Hair follicle dermal papilla cell (primary cell): ENCODE data around the gene KIAA0586. TPM values are rescaled to one million over a fixed set of nuclear protein-coding genes. Genes with fewer than 3 reads are reported as not detected.

Source experiments
- small RNA-seq: library from RNA; depleted of rRNA; stranded (forward); fragments of <200 nt; gene quantifications from one replicate; pipeline ENCODE3, GENCODE V24; 2012
- total RNA-seq: library from RNA; depleted of rRNA; stranded (reverse); fragments of >200 nt; gene quantifications from 2 replicates; pipeline ENCODE4 v1.2.3, GENCODE V29; 2012

The KIAA0586 gene
- 17.0 and 17.7 TPM in 2 replicates for total RNA-seq

GRCh38 chr14:58427281-58428117 lies at the start of gene KIAA0586, which contains the start of gene TIMM9:
Gene KIAA0586 (plus strand): TSS chr14:58427719. CDS start chr14:58428265, 546 bp downstream.
Gene TIMM9 (minus strand): TSS chr14:58427531. CDS start chr14:58411945, 15,586 bp downstream.

GRCh38 chr14:58395812-58396788 lies 31.4 kb upstream of the KIAA0586 start, which contains the start of gene TOMM20L:
Gene TOMM20L (plus strand): TSS chr14:58395930. CDS start chr14:58395958, 28 bp downstream.

Small RNA genes within 50 kb of the gene (small RNA-seq; reads per million reads assigned to genes)
- not detected for gene HSBP1P1
- not detected for gene RF00019

Other genes starting within 250 kb of the KIAA0586 start
- 52.6 and 66.5 TPM in 2 replicates for gene ACTR10, start 227.6 kb upstream of the KIAA0586 start, total RNA-seq
- gene PSMA3, start 182.9 kb upstream of the KIAA0586 start, total RNA-seq, result 70.6 and 71.6 TPM in 2 replicates
- 7.8 and 10.2 TPM in 2 replicates for gene ARID4A, start 129.2 kb upstream of the KIAA0586 start, total RNA-seq
- gene TOMM20L, start 31.8 kb upstream of the KIAA0586 start, total RNA-seq, result not detected in 2 replicates
- 21.4 and 24.3 TPM in 2 replicates for gene TIMM9, start 188 bp upstream of the KIAA0586 start, total RNA-seq
- gene DACT1, start 210.2 kb downstream of the KIAA0586 start, total RNA-seq, result 2.1 and 2.9 TPM in 2 replicates